Hippocampal formation (tissue), 2 donors: ENCODE data around the gene GALNT10.
A peak's percentile ranks its signal among the peaks of the same experiment; 100 is the strongest.

ENCODE experiments used
- DNase-seq, 2 donors: peaks; one replicate each; lab custom pipeline; 2025; lab: John Stamatoyannopoulos, UW

GALNT10 gene

DNA sequence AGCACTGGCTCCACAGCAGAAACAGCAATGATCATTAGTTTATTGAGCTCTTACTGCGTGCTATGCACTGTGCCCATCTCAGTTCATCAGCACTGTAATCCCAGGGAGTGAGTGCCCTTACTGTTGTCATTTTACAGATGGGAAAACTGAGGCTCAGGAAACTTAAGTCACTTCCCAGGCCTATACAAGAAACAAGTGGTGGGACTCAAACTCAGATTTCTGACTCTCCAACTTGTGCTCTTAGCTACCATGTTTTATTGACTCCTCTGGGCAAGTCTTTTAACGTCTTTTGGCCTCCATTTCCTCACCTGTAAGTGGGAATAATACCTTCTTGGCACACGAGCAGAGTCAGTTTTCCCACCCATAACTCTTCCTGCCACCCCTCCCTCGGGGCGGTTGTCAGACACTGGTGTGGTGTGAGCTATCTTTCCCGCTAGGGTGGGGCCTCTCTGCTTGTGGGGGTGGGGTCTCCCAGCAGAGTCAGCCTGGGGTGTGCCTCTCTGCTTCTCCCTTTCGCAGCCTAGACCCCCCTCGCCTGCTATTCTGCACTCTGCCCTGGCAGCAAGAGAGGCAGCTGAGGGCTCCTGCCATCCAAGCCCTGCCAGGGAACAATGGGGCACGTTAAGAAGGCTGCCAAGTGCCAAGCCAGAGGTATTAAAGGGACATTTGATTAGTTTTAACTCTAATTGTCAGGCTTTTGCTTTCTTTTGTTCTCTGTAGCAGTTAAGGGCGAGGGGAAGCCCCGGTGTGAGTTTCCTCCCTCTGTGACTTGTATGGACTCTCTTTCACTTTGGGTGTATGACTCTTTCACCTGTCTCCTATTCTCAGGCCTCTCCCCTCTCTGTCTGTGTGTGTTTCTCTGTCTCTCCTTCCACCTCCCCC is 12.1 kb downstream of the GALNT10 start:
- no peak for DNase-seq

- DNase-seq = no peak
Measured at GRCh38 chr5:154203798-154204578, 13.5 kb downstream of the GALNT10 start.

DNA sequence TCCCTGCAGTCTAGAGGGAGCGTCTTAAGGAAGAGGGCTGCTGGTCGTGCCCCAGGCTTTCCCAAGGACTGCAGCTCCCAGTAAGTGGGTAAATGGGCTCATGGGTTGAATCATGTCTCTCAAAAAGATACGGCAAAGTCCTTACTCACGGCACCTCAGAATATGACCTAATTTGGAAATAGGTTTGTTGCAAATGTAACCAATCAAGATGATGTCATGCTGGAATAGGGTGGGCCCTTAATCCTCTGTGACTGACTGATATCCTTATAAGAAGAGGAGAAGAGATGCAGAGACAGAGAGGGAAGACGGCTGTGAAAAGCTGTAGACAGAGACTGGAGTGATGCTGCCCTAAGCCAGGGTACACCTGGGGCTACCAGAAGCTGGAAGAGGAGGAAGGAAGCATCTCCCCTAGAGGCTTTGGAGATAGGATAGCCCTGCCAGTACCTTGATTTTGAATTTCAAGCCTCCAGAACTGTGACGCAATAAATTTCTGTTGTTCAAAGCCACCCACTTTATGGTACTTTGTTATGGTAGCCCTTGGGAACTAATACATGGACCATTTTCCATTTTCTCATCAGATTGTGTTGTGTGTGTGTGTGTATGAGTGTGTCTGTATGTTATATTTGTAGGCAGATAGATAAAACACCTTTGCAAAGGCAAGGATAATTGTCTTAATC is 15.0 kb downstream of the GALNT10 start:
- no peak for DNase-seq

- peak in 1 of 2 donors; percentile 21 for DNase-seq
Measured at GRCh38 chr5:154206311-154206710, 15.8 kb downstream of the GALNT10 start.

DNA sequence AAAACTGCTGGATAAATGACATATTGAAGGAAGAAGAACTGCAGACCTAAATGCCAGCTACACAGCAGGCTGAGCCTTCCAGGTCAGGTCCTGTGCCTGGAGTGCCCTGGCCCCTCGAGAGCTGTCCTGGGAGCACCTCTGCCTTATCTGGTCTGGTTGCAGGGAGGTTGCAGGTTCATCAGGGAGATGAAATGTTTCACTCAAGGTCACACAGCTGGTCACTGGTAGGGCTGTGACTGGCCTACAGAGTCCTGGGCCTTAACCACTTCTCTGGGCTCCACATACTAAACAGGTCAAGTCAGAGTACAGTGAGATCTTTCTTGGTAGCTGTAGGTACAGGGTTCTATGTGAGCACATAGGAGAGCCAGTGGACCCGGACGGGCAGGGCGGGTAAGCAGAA is 16.7 kb downstream of the GALNT10 start:
- no peak for DNase-seq

DNA sequence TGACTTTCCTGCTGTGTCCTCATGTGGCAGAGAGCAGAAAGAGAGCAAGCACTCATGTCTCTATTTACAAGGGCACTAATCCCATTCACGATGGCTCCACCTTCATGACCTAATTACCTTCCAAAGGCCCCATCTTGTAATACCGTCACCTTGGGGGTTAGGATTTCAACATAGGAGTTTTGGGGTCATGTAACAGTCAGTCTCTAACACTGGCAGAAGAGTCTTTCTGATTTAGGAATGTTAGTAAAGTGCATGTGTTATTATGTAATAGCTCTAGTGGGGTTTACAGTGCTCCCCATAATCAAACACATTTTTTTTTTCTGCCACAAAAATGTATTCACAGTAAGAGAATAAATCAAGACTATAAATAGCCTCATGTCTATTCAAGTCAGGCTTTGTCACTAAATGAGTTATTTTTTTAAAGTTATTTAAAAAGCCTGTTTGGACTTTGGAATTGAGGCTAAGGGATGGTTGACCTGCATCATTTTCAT is 19.1 kb downstream of the GALNT10 start:
- DNase-seq = no peak

GRCh38 chr5:154210163-154210562 is 19.6 kb downstream of the GALNT10 start:
- no peak for DNase-seq

GRCh38 chr5:154211641-154212390 is 21.3 kb downstream of the GALNT10 start:
- no peak for DNase-seq

- DNase-seq = no peak
Measured at GRCh38 chr5:154213592-154213991, 23.1 kb downstream of the GALNT10 start.

GRCh38 chr5:154214371-154215106 is 24.0 kb downstream of the GALNT10 start:
- DNase-seq = no peak

GRCh38 chr5:154215571-154216325 is 25.2 kb downstream of the GALNT10 start:
- DNase-seq = no peak

DNA sequence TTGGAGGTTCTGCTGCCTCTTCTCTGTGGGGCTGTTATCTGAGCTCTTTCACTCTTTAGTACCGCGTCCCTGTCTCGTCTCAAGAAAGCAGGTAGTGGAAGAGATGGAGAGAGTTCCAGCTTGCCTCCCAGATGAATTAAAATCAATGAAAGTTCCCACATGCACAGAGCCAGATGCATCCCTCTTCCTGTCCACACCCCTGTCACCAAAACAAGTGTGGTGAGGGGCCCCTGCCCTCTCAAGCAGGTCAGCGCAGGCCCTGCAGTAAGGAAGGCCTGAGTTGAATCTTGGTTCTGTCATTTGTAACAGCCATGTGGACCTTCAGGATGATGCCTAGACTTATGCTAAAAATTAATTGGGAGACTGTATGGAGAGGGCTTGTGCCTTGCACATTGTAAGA is 26.9 kb downstream of the GALNT10 start:
- no peak for DNase-seq

- no peak for DNase-seq
Measured at GRCh38 chr5:154218786-154219185, 28.3 kb downstream of the GALNT10 start.

- DNase-seq = no peak
Measured at GRCh38 chr5:154220625-154221024, 30.1 kb downstream of the GALNT10 start.

DNA sequence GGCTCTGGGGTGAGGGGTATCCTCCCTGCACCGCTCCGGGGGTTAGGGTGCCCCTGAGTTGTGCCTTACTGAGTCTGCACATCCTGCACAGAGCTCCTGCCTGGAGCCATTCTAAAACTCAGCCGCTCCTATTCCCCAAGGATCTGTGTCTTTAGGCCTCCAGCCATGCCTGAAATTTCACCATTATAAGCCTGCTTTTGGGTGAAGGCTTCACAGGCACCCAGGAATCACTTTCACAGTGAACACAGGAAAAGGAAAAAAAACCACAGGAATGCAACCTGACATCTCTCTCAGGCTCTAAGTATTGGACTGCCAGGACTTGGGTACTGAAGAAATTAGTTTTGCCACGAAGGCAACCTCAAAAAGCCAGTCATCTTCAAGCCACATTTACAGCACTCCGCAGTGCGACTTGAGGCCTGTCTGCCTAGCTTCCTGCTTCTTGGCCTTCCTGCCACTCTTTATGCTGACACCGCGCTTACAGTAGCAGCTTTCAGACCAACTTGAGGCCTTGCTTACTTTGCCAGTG is 30.9 kb downstream of the GALNT10 start:
- DNase-seq = peak in 1 of 2 donors; percentile 8

DNA sequence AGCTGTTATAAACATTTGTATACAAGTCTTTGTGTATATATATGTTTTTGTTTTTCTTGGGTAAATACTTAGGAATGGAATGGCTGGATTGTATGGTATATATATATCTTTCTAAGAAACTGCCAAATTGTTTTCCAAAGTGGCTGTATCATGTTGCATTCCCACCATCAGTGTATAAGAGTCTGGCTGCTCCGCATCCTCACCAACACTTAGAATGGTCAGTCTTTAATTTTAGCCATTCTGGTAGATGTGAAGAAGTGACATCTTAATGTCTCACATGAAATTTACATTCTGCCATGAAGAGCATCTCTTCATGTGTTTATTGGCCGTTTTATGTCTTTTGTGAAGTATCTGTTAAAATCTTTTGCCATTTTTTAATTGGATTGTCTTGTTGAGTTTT is 31.9 kb downstream of the GALNT10 start:
- no peak for DNase-seq

DNA sequence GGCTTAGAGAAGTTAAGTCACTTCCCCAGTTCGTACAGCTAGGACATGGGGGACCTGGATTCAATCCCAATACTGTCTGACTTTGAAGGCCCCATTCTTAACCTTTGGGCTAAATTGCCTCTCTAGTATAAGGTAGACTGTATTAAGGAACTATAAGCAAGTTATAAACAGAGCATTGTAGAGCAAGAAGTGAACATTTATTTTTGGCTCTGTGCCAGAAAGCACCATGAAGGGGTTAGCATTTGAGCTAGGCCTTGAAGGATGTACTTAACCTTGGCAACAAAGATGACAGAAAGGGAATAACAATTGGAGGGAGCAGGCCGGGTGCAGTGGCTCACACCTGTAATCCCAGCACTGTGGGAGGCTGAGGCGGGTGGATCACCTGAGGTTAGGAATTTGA is 32.8 kb downstream of the GALNT10 start:
- DNase-seq = no peak

GRCh38 chr5:154227090-154227489 is 36.6 kb downstream of the GALNT10 start:
- DNase-seq = no peak

- DNase-seq = no peak
Measured at GRCh38 chr5:154228696-154229095, 38.2 kb downstream of the GALNT10 start.

- no peak for DNase-seq
Measured at GRCh38 chr5:154230526-154230925, 40.0 kb downstream of the GALNT10 start.
